ENCODE measurements around the gene CHAF1B.
"Not testable (repeated sequence)": the region's sequence is repeated elsewhere in the genome, so short reads cannot be mapped to it uniquely, and the experiment has no call there.

CHAF1B gene

GRCh38 chr21:36385233-36386030, at the start of gene CHAF1B:
Gene CHAF1B, plus strand, starts transcription at chr21:36385392. Its CDS starts 745 bp downstream, at chr21:36386137.
- no peak for TF ChIP-seq CTCF (conservative IDR thresholded peaks at IDR 0.05; ENCODE audit: low read depth, low read length)
- DNase-seq (ENCODE audit: low read depth), result no peak
- H3K4me3 ChIP-seq (ENCODE audit: low read length), result peak within 1 kb of the TSS; percentile 64

GRCh38 chr21:36337099-36337509, 48.1 kb upstream of the CHAF1B start:
- DNase-seq (ENCODE audit: low read depth), result no peak
- no peak for TF ChIP-seq CTCF (conservative IDR thresholded peaks at IDR 0.05; ENCODE audit: low read depth, low read length)
- no peak overlapping the region for H3K4me3 ChIP-seq (ENCODE audit: low read length)

GRCh38 chr21:36338975-36339374, 46.2 kb upstream of the CHAF1B start:
- no peak overlapping the region for H3K4me3 ChIP-seq (ENCODE audit: low read length)
- no peak for DNase-seq (ENCODE audit: low read depth)
- TF ChIP-seq CTCF (conservative IDR thresholded peaks at IDR 0.05; ENCODE audit: low read depth, low read length), result no peak

- DNase-seq (ENCODE audit: low read depth); H3K4me3 ChIP-seq (ENCODE audit: low read length): not testable (repeated sequence)
These were observed 42.6 kb upstream of the CHAF1B start for GRCh38 chr21:36342581-36342980.

- no peak for DNase-seq (ENCODE audit: low read depth)
- H3K4me3 ChIP-seq (ENCODE audit: low read length), result no peak overlapping the region
- no peak for TF ChIP-seq CTCF (conservative IDR thresholded peaks at IDR 0.05; ENCODE audit: low read depth, low read length)
These were observed 40.3 kb upstream of the CHAF1B start for GRCh38 chr21:36344931-36345330.

- no peak overlapping the region for H3K4me3 ChIP-seq (ENCODE audit: low read length)
- no peak for DNase-seq (ENCODE audit: low read depth)
- no peak for TF ChIP-seq CTCF (conservative IDR thresholded peaks at IDR 0.05; ENCODE audit: low read depth, low read length)
These were observed 37.8 kb upstream of the CHAF1B start for GRCh38 chr21:36347278-36347961.

GRCh38 chr21:36347962-36348328, 37.2 kb upstream of the CHAF1B start:
- TF ChIP-seq CTCF (conservative IDR thresholded peaks at IDR 0.05; ENCODE audit: low read depth, low read length), result no peak
- no peak for DNase-seq (ENCODE audit: low read depth)
- H3K4me3 ChIP-seq (ENCODE audit: low read length), result no peak overlapping the region
